Stomach (tissue), 4 donors: ENCODE results near the gene FAM229A.
A peak's percentile ranks its signal among the peaks of the same experiment; 100 is the strongest.

Source experiments
- EP300 ChIP-seq: sonication (generic); formaldehyde crosslinking; IDR thresholded peaks from one replicate; pipeline ENCODE4 v1.6.1; 2017; ENCODE audit warnings: antibody characterized with exemption
- POLR2A ChIP-seq, 4 donors: fragments of 450-650 bp; IDR thresholded peaks; one replicate each; pipeline ENCODE4 v1.6.1; 2016; ENCODE audit warnings: antibody characterized with exemption in 4 of 4, control low read depth in 2 of 4, mild to moderate bottlenecking in 1 of 4, moderate library complexity in 1 of 4
- POLR2AphosphoS5 ChIP-seq, 3 donors: sonication (generic); formaldehyde crosslinking; IDR thresholded peaks; one replicate each; pipeline ENCODE4 v1.6.1; 2016; ENCODE audit warnings: antibody characterized with exemption in 3 of 3
- TF ChIP-seq, protein P1 (sequence below), 7 experiments: fragments of 450-650 bp in 4 of 7; fragments of 200-600 bp in 3 of 7; sonication (generic) in 3 of 7; IDR thresholded peaks; one replicate each; pipeline ENCODE4 v1.5.1; 2016 to 2019; ENCODE audit warnings: antibody characterized with exemption in 7 of 7, control low read depth in 2 of 7, mild to moderate bottlenecking in 1 of 7

GRCh38 chr1:32337855-32338636, 24.2 kb downstream of the FAM229A start:
- TF ChIP-seq POLR2A (IDR thresholded peaks at IDR 0.05) (no peak), POLR2AphosphoS5 (IDR thresholded peaks at IDR 0.05) (peak in 1 of 3 donors; percentile 5), EP300 (no peak)
- TF ChIP-seq, protein P1, sequence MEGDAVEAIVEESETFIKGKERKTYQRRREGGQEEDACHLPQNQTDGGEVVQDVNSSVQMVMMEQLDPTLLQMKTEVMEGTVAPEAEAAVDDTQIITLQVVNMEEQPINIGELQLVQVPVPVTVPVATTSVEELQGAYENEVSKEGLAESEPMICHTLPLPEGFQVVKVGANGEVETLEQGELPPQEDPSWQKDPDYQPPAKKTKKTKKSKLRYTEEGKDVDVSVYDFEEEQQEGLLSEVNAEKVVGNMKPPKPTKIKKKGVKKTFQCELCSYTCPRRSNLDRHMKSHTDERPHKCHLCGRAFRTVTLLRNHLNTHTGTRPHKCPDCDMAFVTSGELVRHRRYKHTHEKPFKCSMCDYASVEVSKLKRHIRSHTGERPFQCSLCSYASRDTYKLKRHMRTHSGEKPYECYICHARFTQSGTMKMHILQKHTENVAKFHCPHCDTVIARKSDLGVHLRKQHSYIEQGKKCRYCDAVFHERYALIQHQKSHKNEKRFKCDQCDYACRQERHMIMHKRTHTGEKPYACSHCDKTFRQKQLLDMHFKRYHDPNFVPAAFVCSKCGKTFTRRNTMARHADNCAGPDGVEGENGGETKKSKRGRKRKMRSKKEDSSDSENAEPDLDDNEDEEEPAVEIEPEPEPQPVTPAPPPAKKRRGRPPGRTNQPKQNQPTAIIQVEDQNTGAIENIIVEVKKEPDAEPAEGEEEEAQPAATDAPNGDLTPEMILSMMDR (IDR thresholded peaks at IDR 0.05) = no peak
